Panc1 (cell line): Measurements from ENCODE around the gene BOD1L2. TPM values are rescaled to one million over a fixed set of nuclear protein-coding genes. Genes with fewer than 3 reads are reported as not detected.

Experiments used
- ATAC-seq: fragments of 200-7000 bp; cut with Tn5 transposase; 2 replicates; pipeline ENCODE4 v1.9.1; 2020; ENCODE audit warnings: mild to moderate bottlenecking, moderate library complexity
- BruUV-seq: library from RNA; stranded (reverse); fragments of 400-500 nt; replicated peaks from 2 replicates; lab custom pipeline; 2021; lab: Mats Ljungman, UMichigan
- CTCF ChIA-PET: fragments of 300-600 bp; sonication (Branson Sonifier 250); formaldehyde crosslinking; loops from one replicate; lab custom pipeline; 2022; ENCODE audit warnings: antibody characterized with exemption; lab: Charles Lee
- POLR2A ChIA-PET: fragments of 300-600 bp; sonication (Branson Sonifier 250); formaldehyde crosslinking; loops from one replicate; lab custom pipeline; 2022; ENCODE audit warnings: antibody characterized with exemption; lab: Charles Lee
- DNase-seq: peaks from one replicate; pipeline ENCODE4 v3.0.0-alpha.2; 2010; ENCODE audit warnings: low read depth, low spot score
- H3K27ac ChIP-seq: 2 replicates; pipeline ENCODE4 v1.5.1; 2011; ENCODE audit warnings: mild to moderate bottlenecking, low read length, inconsistent platforms
- H3K27me3 ChIP-seq: fragments of 200-500 bp; sonication (Bioruptor generic); 2 replicates; pipeline ENCODE4 v1.6.0; 2014; ENCODE audit warnings: low read length, inconsistent platforms; ENCODE audit not compliant: control insufficient read depth, insufficient read depth
- H3K36me3 ChIP-seq: fragments of 200-500 bp; sonication (Bioruptor generic); 2 replicates; pipeline ENCODE4 v1.5.1; 2014; ENCODE audit warnings: inconsistent platforms, mild to moderate bottlenecking, low read length, moderate library complexity; ENCODE audit not compliant: control insufficient read depth, insufficient read depth
- H3K4me1 ChIP-seq: 2 replicates; pipeline ENCODE4 v1.5.1; 2011; ENCODE audit warnings: inconsistent platforms, mild to moderate bottlenecking, low read length, moderate library complexity; ENCODE audit not compliant: control insufficient read depth, insufficient read depth
- H3K4me3 ChIP-seq, 2 experiments: 2 replicates each; pipeline ENCODE4 v1.5.1; 2011 to 2012; ENCODE audit warnings: low read depth in 2 of 2, low read length in 2 of 2, mild to moderate bottlenecking in 2 of 2, inconsistent platforms in 1 of 2, moderate library complexity in 1 of 2
- H3K9me3 ChIP-seq: fragments of 200-500 bp; sonication (Bioruptor generic); 2 replicates; pipeline ENCODE4 v1.5.1; 2014; ENCODE audit warnings: low read depth, mild to moderate bottlenecking, inconsistent platforms, low read length, moderate library complexity; ENCODE audit not compliant: control insufficient read depth, insufficient read depth
- CTCF ChIP-seq: fragments of 450-650 bp; IDR thresholded peaks from 2 replicates; pipeline ENCODE4 v1.5.1; 2017; ENCODE audit warnings: mild to moderate bottlenecking
- POLR2AphosphoS5 ChIP-seq: IDR thresholded peaks from 2 replicates; pipeline ENCODE4 v1.6.1; 2012; ENCODE audit warnings: mild to moderate bottlenecking, low read depth, low read length, moderate library complexity
- REST ChIP-seq, 2 experiments: IDR thresholded peaks; 2 replicates each; pipeline ENCODE4 v1.6.1; 2011 to 2012; ENCODE audit warnings: low read depth in 2 of 2, control low read depth in 1 of 2, low read length in 1 of 2, mild to moderate bottlenecking in 1 of 2, moderate library complexity in 1 of 2; ENCODE audit not compliant: insufficient read depth in 1 of 2
- SIN3A ChIP-seq: IDR thresholded peaks from 2 replicates; pipeline ENCODE4 v1.6.1; 2012; ENCODE audit warnings: low read depth, mild to moderate bottlenecking, low read length, moderate library complexity, borderline replicate concordance; ENCODE audit not compliant: insufficient read depth
- TCF7L2 ChIP-seq: IDR thresholded peaks from 2 replicates; pipeline ENCODE4 v1.6.1; 2011; ENCODE audit warnings: mild to moderate bottlenecking, low read depth, low read length, inconsistent platforms
- in situ Hi-C: cut with HindIII; loops from 2 replicates; pipeline ENCODE4 v1.10.0; 2016; ENCODE audit warnings: low sequenced_read_pairs, low pct_unique_long_range_greater_than_20kb
- intact Hi-C: fragments of 100-400 bp; cut with micrococcal nuclease; formaldehyde crosslinking; loops from one replicate; pipeline ENCODE4 v1.10.0; 2022; ENCODE audit not compliant: unreplicated experiment
- total RNA-seq: library from RNA; stranded (reverse); gene quantifications from one replicate; pipeline ENCODE4 v1.2.1, GENCODE V29; 2021; ENCODE audit not compliant: unreplicated experiment

The BOD1L2 gene
- total RNA-seq, 1 experiment from 2014 or later = not detected

- no peak for ATAC-seq
Observed at GRCh38 chr18:57135699-57136098, 11.2 kb upstream of the BOD1L2 start.

GRCh38 chr18:57137847-57138246 is 9.0 kb upstream of the BOD1L2 start:
- H3K36me3 ChIP-seq = no peaks in the 10 kb centered on the region
- no peak overlapping the region for H3K27ac ChIP-seq
- H3K4me3 ChIP-seq = no peak overlapping the region
- DNase-seq (no peak), ATAC-seq (no peak)
- H3K4me1 ChIP-seq = no peaks in the 10 kb centered on the region
- in situ Hi-C loops = no loop called here
- H3K9me3 ChIP-seq = no peaks in the 10 kb centered on the region
- ChIA-PET CTCF (no interaction called here), POLR2A (no interaction called here)
- no peaks in the 10 kb centered on the region; the same call in 1 of the 2 replicates for H3K27me3 ChIP-seq
- no TSS peak for BruUV-seq
- no peak for TF ChIP-seq REST (IDR thresholded peaks at IDR 0.05; ENCODE audit: insufficient read depth in 1 of 2, low read depth in 2 of 2, low read length in 1 of 2)
- no peak for TF ChIP-seq CTCF
- no peak for TF ChIP-seq TCF7L2
- TF ChIP-seq SIN3A = no peak
- no peak for TF ChIP-seq POLR2AphosphoS5
- intact Hi-C loops = no loop called here

More at GRCh38 chr18:57135699-57136098, 11.2 kb upstream of the BOD1L2 start:
- Histone ChIP-seq H3K9me3 (no peaks in the 10 kb centered on the region), H3K27me3 (no peaks in the 10 kb centered on the region; the same call in 1 of the 2 replicates), H3K4me1 (no peaks in the 10 kb centered on the region), H3K36me3 (no peaks in the 10 kb centered on the region), H3K4me3 (no peak overlapping the region), H3K27ac (no peak overlapping the region)
- POLR2A ChIA-PET = no interaction called here
- CTCF ChIA-PET = no interaction called here
- in situ Hi-C loops = no loop called here
- TF ChIP-seq POLR2AphosphoS5 (no peak), TCF7L2 (no peak), CTCF (no peak), SIN3A (no peak), REST (IDR thresholded peaks at IDR 0.05; ENCODE audit: insufficient read depth in 1 of 2, low read depth in 2 of 2, low read length in 1 of 2) (no peak)
- intact Hi-C loops = no loop called here
- no TSS peak for BruUV-seq
- DNase-seq = no peak
